Measurements from ENCODE around the gene TSPAN4.

DNA sequence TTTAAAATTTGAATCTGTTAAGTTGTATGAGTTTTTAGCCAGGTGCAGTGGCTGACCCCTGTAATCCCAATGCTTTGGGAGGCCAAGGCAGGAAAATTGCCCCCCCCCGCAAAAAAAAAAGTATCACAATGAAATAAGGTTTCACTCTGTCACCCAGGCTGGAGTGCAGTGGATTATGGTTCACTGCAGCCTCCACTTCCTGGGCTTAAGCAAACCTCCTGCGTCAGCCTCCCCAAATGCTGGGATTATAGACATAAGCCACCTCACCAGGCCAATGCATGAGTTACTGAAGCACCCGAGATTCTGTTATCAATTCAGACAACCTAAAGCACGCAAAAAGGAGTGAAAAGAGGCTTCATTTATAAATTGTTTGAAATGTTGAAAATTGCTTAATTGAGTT lies 70.4 kb downstream of the TSPAN4 start:
- TF ChIP-seq, protein P1, sequence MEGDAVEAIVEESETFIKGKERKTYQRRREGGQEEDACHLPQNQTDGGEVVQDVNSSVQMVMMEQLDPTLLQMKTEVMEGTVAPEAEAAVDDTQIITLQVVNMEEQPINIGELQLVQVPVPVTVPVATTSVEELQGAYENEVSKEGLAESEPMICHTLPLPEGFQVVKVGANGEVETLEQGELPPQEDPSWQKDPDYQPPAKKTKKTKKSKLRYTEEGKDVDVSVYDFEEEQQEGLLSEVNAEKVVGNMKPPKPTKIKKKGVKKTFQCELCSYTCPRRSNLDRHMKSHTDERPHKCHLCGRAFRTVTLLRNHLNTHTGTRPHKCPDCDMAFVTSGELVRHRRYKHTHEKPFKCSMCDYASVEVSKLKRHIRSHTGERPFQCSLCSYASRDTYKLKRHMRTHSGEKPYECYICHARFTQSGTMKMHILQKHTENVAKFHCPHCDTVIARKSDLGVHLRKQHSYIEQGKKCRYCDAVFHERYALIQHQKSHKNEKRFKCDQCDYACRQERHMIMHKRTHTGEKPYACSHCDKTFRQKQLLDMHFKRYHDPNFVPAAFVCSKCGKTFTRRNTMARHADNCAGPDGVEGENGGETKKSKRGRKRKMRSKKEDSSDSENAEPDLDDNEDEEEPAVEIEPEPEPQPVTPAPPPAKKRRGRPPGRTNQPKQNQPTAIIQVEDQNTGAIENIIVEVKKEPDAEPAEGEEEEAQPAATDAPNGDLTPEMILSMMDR (tag by site-specific recombination; IDR thresholded peaks at IDR 0.05): no peak
- no peak for TF ChIP-seq GFI1B (tag by site-specific recombination; IDR thresholded peaks at IDR 0.05)
- TF ChIP-seq ZNF23 (tag by site-specific recombination; IDR thresholded peaks at IDR 0.05; ENCODE audit: borderline replicate concordance): no peak
- no peak for TF ChIP-seq ZNF426 (tag by site-specific recombination; IDR thresholded peaks at IDR 0.05)
- no peak for TF ChIP-seq ZNF791 (tag by site-specific recombination; IDR thresholded peaks at IDR 0.05)
- TF ChIP-seq ZNF701 (tag by site-specific recombination; IDR thresholded peaks at IDR 0.05): no peak
- no peak for TF ChIP-seq KLF1 (tag by site-specific recombination; IDR thresholded peaks at IDR 0.05)

Data from HEK293 (cell line).